SK-N-SH (cell line): ENCODE measurements around the gene ADIG. TPM values are rescaled to one million over a fixed set of nuclear protein-coding genes. Genes with fewer than 3 reads are reported as not detected.

Experiments
- CTCF ChIA-PET: fragments of 300-600, 350-600 bp; formaldehyde crosslinking; extraction: SDS; loops from one replicate; lab custom pipeline; 2021; lab: Yijun Ruan, JAX
- POLR2A ChIA-PET: fragments of 350-600 bp; sonication (Branson Sonifier 250); formaldehyde crosslinking; extraction: SDS; loops from one replicate; lab custom pipeline; 2020; ENCODE audit warnings: antibody characterized with exemption, inconsistent platforms; lab: Yijun Ruan, JAX
- DNase-seq: peaks from one replicate; pipeline ENCODE4 v3.0.0; 2012
- H2AFZ ChIP-seq: fragments of 200-600 bp; sonication (generic); 2 replicates; pipeline ENCODE4 v1.8.1; 2016; ENCODE audit warnings: antibody characterized with exemption, mild to moderate bottlenecking, low read depth
- H3F3A ChIP-seq: fragments of 200-600 bp; sonication (generic); replicated peaks from 2 replicates; pipeline ENCODE3; 2016; ENCODE audit warnings: antibody characterized with exemption, mild to moderate bottlenecking; ENCODE audit not compliant: insufficient read depth
- H3K27ac ChIP-seq, 2 experiments: fragments of 200-500 bp in 1 of 2; fragments of 200-600 bp in 1 of 2; sonication (Bioruptor generic) in 1 of 2; sonication (generic), shearing (Covaris generic) in 1 of 2; 2 replicates each; pipeline versions ENCODE4 v1.5.1 to v1.6.1; 2014 to 2016; ENCODE audit warnings: low read depth in 2 of 2, inconsistent platforms in 1 of 2, low read length in 1 of 2, mild to moderate bottlenecking in 1 of 2, mixed read lengths in 1 of 2
- H3K27me3 ChIP-seq: fragments of 200-600 bp; sonication (generic), shearing (Covaris generic); 2 replicates; pipeline ENCODE4 v1.6.1; 2016; ENCODE audit warnings: mixed run types; ENCODE audit not compliant: insufficient read depth
- H3K36me3 ChIP-seq, 2 experiments: fragments of 200-500 bp in 1 of 2; fragments of 200-600 bp in 1 of 2; sonication (Bioruptor generic) in 1 of 2; sonication (generic) in 1 of 2; replicated peaks in 1 of 2; 2 replicates each; pipeline versions ENCODE3 to v1.5.1; 2014 to 2016; ENCODE audit warnings: low read length in 1 of 2, mild to moderate bottlenecking in 1 of 2; ENCODE audit not compliant: insufficient read depth in 2 of 2, control insufficient read depth in 1 of 2
- H3K4me1 ChIP-seq, 2 experiments: fragments of 200-500 bp in 1 of 2; fragments of 200-600 bp in 1 of 2; sonication (Bioruptor generic) in 1 of 2; sonication (generic), shearing (Covaris generic) in 1 of 2; 2 replicates each; pipeline versions ENCODE4 v1.5.1 to v1.6.1; 2014 to 2016; ENCODE audit warnings: low read depth in 1 of 2, low read length in 1 of 2, mixed run types in 1 of 2; ENCODE audit not compliant: insufficient read depth in 2 of 2, control insufficient read depth in 1 of 2
- H3K4me2 ChIP-seq: fragments of 200-600 bp; sonication (generic), shearing (Covaris generic); 2 replicates; pipeline ENCODE4 v1.6.1; 2017; ENCODE audit warnings: mixed run types
- H3K4me3 ChIP-seq, 2 experiments: fragments of 200-500 bp in 1 of 2; fragments of 200-600 bp in 1 of 2; sonication (Bioruptor generic) in 1 of 2; sonication (generic), shearing (Covaris generic) in 1 of 2; 2 replicates each; pipeline versions ENCODE4 v1.5.1 to v1.8.1; 2014 to 2016; ENCODE audit warnings: low read depth in 2 of 2, inconsistent platforms in 1 of 2, low read length in 1 of 2, mild to moderate bottlenecking in 1 of 2, mixed read lengths in 1 of 2, moderate library complexity in 1 of 2
- H3K79me2 ChIP-seq: fragments of 200-600 bp; sonication (generic); 2 replicates; pipeline ENCODE4 v1.8.1; 2017; ENCODE audit warnings: mild to moderate bottlenecking; ENCODE audit not compliant: insufficient read depth
- H3K9ac ChIP-seq: fragments of 200-600 bp; sonication (generic); 2 replicates; pipeline ENCODE4 v1.6.1; 2017; ENCODE audit warnings: mixed run types
- H3K9me2 ChIP-seq: fragments of 200-600 bp; sonication (generic); 2 replicates; pipeline ENCODE4 v1.6.1; 2017; ENCODE audit warnings: mixed run types
- H3K9me3 ChIP-seq: fragments of 200-600 bp; sonication (generic); 2 replicates; pipeline ENCODE4 v1.6.1; 2017; ENCODE audit warnings: mixed run types, mild to moderate bottlenecking, moderate library complexity
- H4K20me1 ChIP-seq: fragments of 200-600 bp; sonication (generic); 2 replicates; pipeline ENCODE4 v1.6.1; 2017; ENCODE audit warnings: mild to moderate bottlenecking, mixed run types; ENCODE audit not compliant: insufficient read depth
- CHD2 ChIP-seq: fragments of 150-350 bp; IDR thresholded peaks from 2 replicates; pipeline ENCODE4 v1.6.1; 2018; ENCODE audit warnings: low read length; ENCODE audit not compliant: partially characterized antibody
- ELF1 ChIP-seq: IDR thresholded peaks from 2 replicates; pipeline ENCODE4 v1.4.0; 2012
- FOXJ3 ChIP-seq: sonication (generic); formaldehyde crosslinking; IDR thresholded peaks from 2 replicates; pipeline ENCODE4 v1.5.1; 2020; ENCODE audit warnings: mild to moderate bottlenecking, missing genetic modification reagents
- MXI1 ChIP-seq: IDR thresholded peaks from 2 replicates; pipeline ENCODE4 v1.6.1; 2012; ENCODE audit warnings: mild to moderate bottlenecking, low read depth, low read length, improper control_type of control experiment
- NFIC ChIP-seq: IDR thresholded peaks from 2 replicates; pipeline ENCODE4 v1.4.0; 2012; ENCODE audit warnings: borderline replicate concordance
- POLR2AphosphoS5 ChIP-seq: IDR thresholded peaks from 2 replicates; pipeline ENCODE4 v1.6.1; 2012; ENCODE audit warnings: low read depth, low read length
- RAD21 ChIP-seq: IDR thresholded peaks from 2 replicates; pipeline ENCODE4 v1.6.1; 2012; ENCODE audit warnings: mild to moderate bottlenecking, low read length
- RXRA ChIP-seq: IDR thresholded peaks from 2 replicates; pipeline ENCODE4 v1.4.0; 2012; ENCODE audit warnings: low read depth, mild to moderate bottlenecking, borderline replicate concordance
- SMC3 ChIP-seq: IDR thresholded peaks from 2 replicates; pipeline ENCODE4 v1.6.1; 2012; ENCODE audit warnings: low read depth, low read length, improper control_type of control experiment
- TEAD4 ChIP-seq: IDR thresholded peaks from 2 replicates; pipeline ENCODE4 v1.4.0; 2012; ENCODE audit warnings: mild to moderate bottlenecking, borderline replicate concordance; ENCODE audit not compliant: insufficient read depth
- WGBS: methylation state at CpG from one replicate; pipeline ENCODE4 v1.1.6; 2017; ENCODE audit warnings: low lambda C conversion rate; 5-methylcytosine and 5-hydroxymethylcytosine counted together
- polyA plus RNA-seq, 3 experiments: library from polyadenylated mRNA; depleted of rRNA; stranded (reverse); fragments of >200 nt; gene quantifications; 2 replicates each; pipeline ENCODE4 v1.2.3, GENCODE V29; 2012

The ADIG gene
- polyA plus RNA-seq, 1 of the 3 experiments (the other 2 are of a cell fraction): not detected

- no peak overlapping the region for H3K9ac ChIP-seq
- peaks cover 6% of the 10 kb centered on the region for H3F3A ChIP-seq
- no peak overlapping the region for H2AFZ ChIP-seq
- H3K4me3 ChIP-seq: no peak overlapping the region
- ChIA-PET CTCF (interaction anchor here (0.6 to 1.8 kb wide), 2 partner anchors 12 to 28 kb away, joined by 3 to 5 read pairs; no protein-coding TSS in a partner anchor), POLR2A (no interaction called here)
- H3K36me3 ChIP-seq: peaks cover 83 to 89% of the 10 kb centered on the region in 2 experiments
- no peaks in the 10 kb centered on the region for H3K27me3 ChIP-seq
- TF ChIP-seq CHD2 (no peak), SMC3 (no peak), ELF1 (no peak), TEAD4 (no peak), POLR2AphosphoS5 (no peak), RXRA (no peak)
- H3K9me2 ChIP-seq: no peaks in the 10 kb centered on the region
- no peak overlapping the region for H3K4me2 ChIP-seq
- H3K4me1 ChIP-seq: no peaks in the 10 kb centered on the region
- WGBS: 97% methylated on average over 1 of the region's 1 CpG
- no peaks in the 10 kb centered on the region for H3K79me2 ChIP-seq
- no peak overlapping the region for H3K27ac ChIP-seq
- no peak for DNase-seq
- H4K20me1 ChIP-seq: no peaks in the 10 kb centered on the region
- H3K9me3 ChIP-seq: no peaks in the 10 kb centered on the region
Observed at GRCh38 chr20:38537176-38537575, 43.8 kb upstream of the ADIG start.

GRCh38 chr20:38538789-38539188 lies 42.2 kb upstream of the ADIG start:
- peaks cover 6% of the 10 kb centered on the region for H3F3A ChIP-seq
- no peaks in the 10 kb centered on the region for H3K27me3 ChIP-seq
- POLR2A ChIA-PET: no interaction called here
- 94% methylated on average over 2 of the region's 2 CpGs for WGBS
- no peak for DNase-seq
- H3K9me3 ChIP-seq: no peaks in the 10 kb centered on the region
- no peak overlapping the region for H3K27ac ChIP-seq
- no peaks in the 10 kb centered on the region for H3K9me2 ChIP-seq
- H3K4me1 ChIP-seq: no peaks in the 10 kb centered on the region
- H3K79me2 ChIP-seq: no peaks in the 10 kb centered on the region
- H3K4me3 ChIP-seq: no peak overlapping the region
- H3K4me2 ChIP-seq: no peak overlapping the region
- H3K36me3 ChIP-seq: peaks cover 77 to 90% of the 10 kb centered on the region in 2 experiments
- H3K9ac ChIP-seq: no peak overlapping the region
- no peak overlapping the region for H2AFZ ChIP-seq
- H4K20me1 ChIP-seq: no peaks in the 10 kb centered on the region
- CTCF ChIA-PET: interaction anchor here (1.1 to 1.8 kb wide), 3 partner anchors 13 to 33 kb away, joined by 3 to 5 read pairs (median 3); no protein-coding TSS in a partner anchor
- no peak for TF ChIP-seq SMC3
- no peak for TF ChIP-seq TEAD4
- TF ChIP-seq RAD21: no peak

GRCh38 chr20:38543014-38543906 lies 37.7 kb upstream of the ADIG start:
- no peak for TF ChIP-seq FOXJ3 (CRISPR knock-in tag)
- no peak for TF ChIP-seq MXI1
- no peak for TF ChIP-seq NFIC
- no peaks in the 10 kb centered on the region for H3K9me3 ChIP-seq
- DNase-seq: no peak
- H3K4me3 ChIP-seq: no peak overlapping the region
- H2AFZ ChIP-seq: no peak overlapping the region
- no peaks in the 10 kb centered on the region for H3K79me2 ChIP-seq
- no peak overlapping the region for H3K4me2 ChIP-seq
- POLR2A ChIA-PET: no interaction called here
- CTCF ChIA-PET: interaction anchor here (0.7 to 0.8 kb wide), 3 partner anchors 27 to 97 kb away, joined by 3 read pairs; no protein-coding TSS in a partner anchor
- no peaks in the 10 kb centered on the region for H3K9me2 ChIP-seq
- H3K4me1 ChIP-seq: no peaks in the 10 kb centered on the region
- no peak overlapping the region for H3K27ac ChIP-seq
- H3F3A ChIP-seq: peaks cover 5% of the 10 kb centered on the region
- H3K27me3 ChIP-seq: no peaks in the 10 kb centered on the region
- H3K9ac ChIP-seq: no peak overlapping the region
- 95% methylated on average over 7 of the region's 7 CpGs for WGBS
- H4K20me1 ChIP-seq: no peaks in the 10 kb centered on the region
- peaks cover 82 to 94% of the 10 kb centered on the region in 2 experiments for H3K36me3 ChIP-seq
